Dedifferentiated amniotic fluid mesenchymal stem cell (primary cell): ENCODE data around the gene KLHL33.

Experiments
- DNase-seq: peaks from one replicate; pipeline ENCODE4 v3.0.0-alpha.2; 2016; ENCODE audit errors: extremely low spot score

Gene KLHL33

GRCh38 chr14:20435582-20436362, at the start of gene KLHL33:
TSS of gene KLHL33 (minus strand) at chr14:20436166. CDS start at chr14:20435811, 355 bp downstream.
- no peak for DNase-seq

GRCh38 chr14:20482382-20482781, 46.4 kb upstream of the KLHL33 start:
- DNase-seq, result no peak

- DNase-seq, result no peak
These were observed 42.9 kb upstream of the KLHL33 start for GRCh38 chr14:20478894-20479293.

- peak; percentile 43 for DNase-seq
These were observed 41.4 kb upstream of the KLHL33 start for GRCh38 chr14:20477211-20477876.

GRCh38 chr14:20476776-20477175, 40.8 kb upstream of the KLHL33 start:
- DNase-seq, result no peak

GRCh38 chr14:20472536-20473169, 36.7 kb upstream of the KLHL33 start:
- DNase-seq, result no peak

- DNase-seq, result no peak
These were observed 34.6 kb upstream of the KLHL33 start for GRCh38 chr14:20470603-20470901.

GRCh38 chr14:20469890-20470602, 34.1 kb upstream of the KLHL33 start:
- peak; percentile 54 for DNase-seq

- peak; percentile 74 for DNase-seq
These were observed 33.4 kb upstream of the KLHL33 start, which contains the start of gene PNP for GRCh38 chr14:20469242-20469889. TSS of gene PNP (plus strand) at chr14:20469406. CDS start at chr14:20469525, 119 bp downstream.

GRCh38 chr14:20468764-20469241, 32.8 kb upstream of the KLHL33 start:
- peak; percentile 15 for DNase-seq

- DNase-seq, result peak; percentile 100
These were observed 25.5 kb upstream of the KLHL33 start, which contains the start of gene PIP4P1 for GRCh38 chr14:20461225-20462141. TSS of gene PIP4P1 (minus strand) at chr14:20461434. CDS start at chr14:20461325, 109 bp downstream.

GRCh38 chr14:20460458-20461224, 24.7 kb upstream of the KLHL33 start:
- DNase-seq, result no peak

GRCh38 chr14:20458031-20458789, 22.2 kb upstream of the KLHL33 start:
- no peak for DNase-seq

- no peak for DNase-seq
These were observed 21.0 kb upstream of the KLHL33 start for GRCh38 chr14:20456971-20457370.

GRCh38 chr14:20455355-20456300, 19.7 kb upstream of the KLHL33 start:
- peak; percentile 75 for DNase-seq

GRCh38 chr14:20454516-20455354, 18.8 kb upstream of the KLHL33 start, which contains the start of the genes APEX1 and OSGEP:
TSS of gene APEX1 (plus strand) at chr14:20455226. CDS start at chr14:20455646, 420 bp downstream.
TSS of gene OSGEP (minus strand) at chr14:20454812. CDS start at chr14:20454683, 129 bp downstream.
- DNase-seq, result peak; percentile 98
